Activated CD4-positive, CD25-positive, alpha-beta regulatory T cell (primary cell): ENCODE measurements around the gene NMU.
"Not testable (repeated sequence)": the region's sequence is repeated elsewhere in the genome, so short reads cannot be mapped to it uniquely, and the experiment has no call there.

ENCODE experiments used
- DNase-seq, 4 experiments: peaks; one replicate each; lab custom pipeline; 2025; lab: John Stamatoyannopoulos, UW

Gene NMU

GRCh38 chr4:55624063-55624462 is 12.0 kb downstream of the NMU start:
- DNase-seq = not testable (repeated sequence)

GRCh38 chr4:55618546-55619143 is 17.5 kb downstream of the NMU start:
- no peak for DNase-seq

- DNase-seq = no peak
Measured at GRCh38 chr4:55617587-55618197, 18.4 kb downstream of the NMU start.

GRCh38 chr4:55615008-55615407 is 21.1 kb downstream of the NMU start:
- no peak for DNase-seq

GRCh38 chr4:55613621-55614020 is 22.5 kb downstream of the NMU start:
- no peak for DNase-seq

- no peak for DNase-seq
Measured at GRCh38 chr4:55612341-55612740, 23.8 kb downstream of the NMU start.

- DNase-seq = no peak
Measured at GRCh38 chr4:55611358-55612059, 24.6 kb downstream of the NMU start.

GRCh38 chr4:55610381-55610780 is 25.7 kb downstream of the NMU start:
- DNase-seq = no peak

GRCh38 chr4:55609393-55609866 is 26.7 kb downstream of the NMU start:
- DNase-seq = no peak

- no peak for DNase-seq
Measured at GRCh38 chr4:55608591-55608990, 27.5 kb downstream of the NMU start.

GRCh38 chr4:55604996-55605395 is 31.1 kb downstream of the NMU start:
- DNase-seq = no peak

GRCh38 chr4:55600640-55601039 is 35.5 kb downstream of the NMU start:
- no peak for DNase-seq

- DNase-seq = no peak
Measured at GRCh38 chr4:55598641-55599040, 37.5 kb downstream of the NMU start.

GRCh38 chr4:55592014-55592413 is 44.1 kb downstream of the NMU start, which contains the start of gene PDCL2:
Gene PDCL2, minus strand, starts transcription at chr4:55592245. Its CDS starts 136 bp downstream, at chr4:55592109.
- no peak for DNase-seq

- DNase-seq = no peak
Measured at GRCh38 chr4:55588160-55588559, 47.9 kb downstream of the NMU start.

- not testable (repeated sequence) for DNase-seq
Measured at GRCh38 chr4:55582773-55583172, 53.3 kb downstream of the NMU start.

GRCh38 chr4:55578341-55579010 is 57.6 kb downstream of the NMU start:
- no peak for DNase-seq

- no peak for DNase-seq
Measured at GRCh38 chr4:55575513-55575912, 60.6 kb downstream of the NMU start.

GRCh38 chr4:55574252-55574651 is 61.8 kb downstream of the NMU start:
- DNase-seq = no peak

- no peak for DNase-seq
Measured at GRCh38 chr4:55571806-55572205, 64.3 kb downstream of the NMU start.

- DNase-seq = no peak
Measured at GRCh38 chr4:55568905-55569504, 67.1 kb downstream of the NMU start.

- no peak for DNase-seq
Measured at GRCh38 chr4:55561889-55562288, 74.2 kb downstream of the NMU start.
